H1 (cell line): ENCODE measurements around the gene TNNI2. TPM values are rescaled to one million over a fixed set of nuclear protein-coding genes. Genes with fewer than 3 reads are reported as not detected.

Experiments
- CTCF ChIA-PET: fragments of 300-600 bp; sonication (Branson Sonifier 250); formaldehyde crosslinking; loops from one replicate; lab custom pipeline; 2021; ENCODE audit not compliant: partially characterized antibody; lab: Charles Lee
- POLR2A ChIA-PET: fragments of 300-600 bp; sonication (Branson Sonifier 250); formaldehyde crosslinking; loops from one replicate; lab custom pipeline; 2021; ENCODE audit warnings: inconsistent platforms; ENCODE audit not compliant: partially characterized antibody; lab: Charles Lee
- DNase-seq, 2 experiments: peaks; one replicate each; pipeline versions ENCODE4 v3.0.0 to v3.0.0-alpha.2; 2010 to 2022; ENCODE audit warnings: low spot score in 2 of 2, low read depth in 1 of 2, mixed read lengths in 1 of 2
- FAIRE-seq: peaks from 2 replicates; lab custom pipeline; 2011; peaks lifted over from hg19 to GRCh38; lab: Jason Lieb, UNC
- H2AFZ ChIP-seq: 2 replicates; pipeline ENCODE4 v1.8.1; 2012; ENCODE audit warnings: low read length, inconsistent platforms
- H2AK5ac ChIP-seq: 2 replicates; pipeline ENCODE4 v1.6.1; 2013; ENCODE audit warnings: low read depth, low read length
- H2BK120ac ChIP-seq: replicated peaks from 2 replicates; pipeline ENCODE3; 2013; ENCODE audit warnings: low read depth, low read length, inconsistent platforms
- H2BK12ac ChIP-seq: 2 replicates; pipeline ENCODE4 v1.6.1; 2013; ENCODE audit warnings: low read depth, low read length
- H2BK15ac ChIP-seq: 2 replicates; pipeline ENCODE4 v1.6.1; 2013; ENCODE audit warnings: low read length
- H2BK20ac ChIP-seq: 2 replicates; pipeline ENCODE4 v1.6.1; 2013; ENCODE audit warnings: low read length
- H2BK5ac ChIP-seq: 2 replicates; pipeline ENCODE4 v1.6.1; 2013; ENCODE audit warnings: low read depth, low read length
- H3K14ac ChIP-seq: 2 replicates; pipeline ENCODE4 v1.6.1; 2013; ENCODE audit warnings: inconsistent platforms; ENCODE audit not compliant: insufficient read length
- H3K18ac ChIP-seq: 2 replicates; pipeline ENCODE4 v1.6.1; 2013; ENCODE audit warnings: low read length; ENCODE audit errors: extremely low read depth
- H3K23ac ChIP-seq: 2 replicates; pipeline ENCODE4 v1.6.1; 2013; ENCODE audit warnings: inconsistent platforms; ENCODE audit not compliant: insufficient read length
- H3K23me2 ChIP-seq: 2 replicates; pipeline ENCODE4 v1.6.1; 2013; ENCODE audit warnings: low read depth, low read length
- H3K27ac ChIP-seq: 2 replicates; pipeline ENCODE4 v1.6.1; 2011; ENCODE audit warnings: low read depth, low read length, inconsistent platforms
- H3K27me3 ChIP-seq, 4 experiments: replicated peaks in 1 of 4; 1 replicate in 1 of 4; 2 replicates in 3 of 4; pipeline versions ENCODE4 v1.6.1 to v1.8.1; 2011 to 2013; ENCODE audit warnings: low read length in 3 of 4, mild to moderate bottlenecking in 3 of 4, inconsistent platforms in 2 of 4, mixed read lengths in 2 of 4, moderate library complexity in 1 of 4; ENCODE audit not compliant: control insufficient read depth in 3 of 4, insufficient read depth in 3 of 4; ENCODE audit errors: extremely low read depth in 1 of 4
- H3K36me3 ChIP-seq, 4 experiments: 2 replicates each; pipeline versions ENCODE4 v1.6.1 to v1.8.1; 2011 to 2013; ENCODE audit warnings: mild to moderate bottlenecking in 4 of 4, low read length in 3 of 4, moderate library complexity in 2 of 4, control low read depth in 1 of 4, inconsistent platforms in 1 of 4; ENCODE audit not compliant: insufficient read depth in 4 of 4, control insufficient read depth in 2 of 4
- H3K4ac ChIP-seq: replicated peaks from 2 replicates; pipeline ENCODE3; 2013; ENCODE audit warnings: low read length, low read depth, mixed read lengths, inconsistent platforms; ENCODE audit not compliant: insufficient read length
- H3K4me1 ChIP-seq, 4 experiments: replicated peaks in 1 of 4; 1 replicate in 1 of 4; 2 replicates in 3 of 4; pipeline versions ENCODE4 v1.6.1 to v1.8.1; 2011 to 2013; ENCODE audit warnings: low read length in 3 of 4, inconsistent platforms in 2 of 4, mixed read lengths in 1 of 4; ENCODE audit not compliant: insufficient read depth in 4 of 4, control insufficient read depth in 3 of 4
- H3K4me2 ChIP-seq, 2 experiments: 2 replicates each; pipeline versions ENCODE4 v1.6.1 to v1.8.1; 2011 to 2013; ENCODE audit warnings: low read depth in 2 of 2, low read length in 2 of 2, control low read depth in 1 of 2, inconsistent platforms in 1 of 2, mild to moderate bottlenecking in 1 of 2; ENCODE audit not compliant: insufficient read depth in 1 of 2
- H3K4me3 ChIP-seq, 4 experiments: fragments of 200-600, 300-600 bp in 1 of 4; sonication (generic), shearing (Covaris generic), sonication (Bioruptor Twin) in 1 of 4; 2 replicates each; pipeline versions ENCODE4 v1.5.1 to v1.8.1; 2011 to 2016; ENCODE audit warnings: low read length in 4 of 4, low read depth in 3 of 4, control low read depth in 2 of 4, inconsistent platforms in 2 of 4, mild to moderate bottlenecking in 2 of 4, mixed read lengths in 1 of 4, moderate library complexity in 1 of 4; ENCODE audit not compliant: insufficient read depth in 2 of 4; ENCODE audit errors: extremely low read depth in 1 of 4
- H3K56ac ChIP-seq: replicated peaks from 2 replicates; pipeline ENCODE3; 2013; ENCODE audit warnings: low read depth, mild to moderate bottlenecking, mixed read lengths, low read length, inconsistent platforms; ENCODE audit not compliant: insufficient read length
- H3K79me1 ChIP-seq: 2 replicates; pipeline ENCODE4 v1.6.1; 2013; ENCODE audit warnings: low read depth, low read length, control low read depth
- H3K79me2 ChIP-seq, 2 experiments: 2 replicates each; pipeline versions ENCODE4 v1.6.1 to v1.8.1; 2012 to 2013; ENCODE audit warnings: low read length in 2 of 2, mild to moderate bottlenecking in 2 of 2, inconsistent platforms in 1 of 2; ENCODE audit not compliant: insufficient read depth in 2 of 2, control insufficient read depth in 1 of 2
- H3K9ac ChIP-seq, 4 experiments: replicated peaks in 1 of 4; 1 replicate in 1 of 4; 2 replicates in 3 of 4; pipeline versions ENCODE4 v1.6.1 to v1.8.1; 2011 to 2013; ENCODE audit warnings: low read depth in 3 of 4, low read length in 3 of 4, control low read depth in 2 of 4, mild to moderate bottlenecking in 2 of 4, moderate library complexity in 2 of 4, inconsistent platforms in 1 of 4; ENCODE audit errors: extremely low read depth in 1 of 4
- H3K9me3 ChIP-seq, 2 experiments: 2 replicates each; pipeline versions ENCODE4 v1.6.1 to v1.8.1; 2012 to 2013; ENCODE audit warnings: mild to moderate bottlenecking in 2 of 2, moderate library complexity in 2 of 2, control low read depth in 1 of 2, inconsistent platforms in 1 of 2, low read depth in 1 of 2, low read length in 1 of 2, mixed read lengths in 1 of 2; ENCODE audit not compliant: insufficient read depth in 2 of 2
- H4K20me1 ChIP-seq, 2 experiments: replicated peaks in 1 of 2; 2 replicates each; pipeline versions ENCODE3 to v1.8.1; 2011 to 2013; ENCODE audit warnings: inconsistent platforms in 2 of 2, low read length in 2 of 2, mild to moderate bottlenecking in 1 of 2; ENCODE audit not compliant: insufficient read depth in 2 of 2, control insufficient read depth in 1 of 2
- H4K5ac ChIP-seq: 2 replicates; pipeline ENCODE4 v1.6.1; 2013; ENCODE audit warnings: low read length, low read depth, mixed read lengths, inconsistent platforms; ENCODE audit not compliant: insufficient read length
- H4K8ac ChIP-seq: 2 replicates; pipeline ENCODE4 v1.8.0; 2013; ENCODE audit warnings: mild to moderate bottlenecking, moderate library complexity, low read length, inconsistent platforms; ENCODE audit not compliant: insufficient read depth; ENCODE audit errors: extremely low read depth
- H4K91ac ChIP-seq: replicated peaks from 2 replicates; pipeline ENCODE3; 2013; ENCODE audit warnings: low read length, mixed read lengths, inconsistent platforms; ENCODE audit not compliant: insufficient read length
- FOSL1 ChIP-seq: IDR thresholded peaks from 2 replicates; pipeline ENCODE4 v1.6.1; 2011; ENCODE audit warnings: mild to moderate bottlenecking, low read depth, low read length, moderate library complexity; ENCODE audit not compliant: insufficient read depth
- GTF2F1 ChIP-seq: IDR thresholded peaks from 2 replicates; pipeline ENCODE4 v1.6.1; 2012; ENCODE audit warnings: low read depth, low read length, improper control_type of control experiment, borderline replicate concordance
- NANOG ChIP-seq: IDR thresholded peaks from 2 replicates; pipeline ENCODE4 v1.6.1; 2011; ENCODE audit warnings: low read length, low read depth, mild to moderate bottlenecking, inconsistent platforms; ENCODE audit not compliant: insufficient read depth, poor library complexity, severe bottlenecking
- RAD21 ChIP-seq, 2 experiments: IDR thresholded peaks in 1 of 2; conservative IDR thresholded peaks in 1 of 2; 2 replicates each; pipeline ENCODE4 v1.6.1; 2011; ENCODE audit warnings: low read depth in 2 of 2, low read length in 2 of 2, improper control_type of control experiment in 1 of 2, inconsistent platforms in 1 of 2, mild to moderate bottlenecking in 1 of 2, moderate library complexity in 1 of 2
- RFX5 ChIP-seq: IDR thresholded peaks from 2 replicates; pipeline ENCODE4 v1.6.1; 2011; ENCODE audit warnings: low read depth, low read length, improper control_type of control experiment, borderline replicate concordance
- SIX5 ChIP-seq: IDR thresholded peaks from 2 replicates; pipeline ENCODE4 v1.6.1; 2011; ENCODE audit warnings: mild to moderate bottlenecking, low read depth, low read length
- WGBS, 2 experiments: shearing (Covaris generic) in 1 of 2; methylation state at CpG; one replicate each; pipeline versions ENCODE4 v1.1.6 to v1.1.7; 2013 to 2015; ENCODE audit warnings: low lambda C conversion rate in 2 of 2, mixed read lengths in 2 of 2, inconsistent platforms in 1 of 2, low coverage in 1 of 2, missing lambda C conversion rate in 1 of 2; ENCODE audit not compliant: insufficient replicate concordance in 2 of 2, insufficient coverage in 1 of 2, insufficient read length in 1 of 2; ENCODE audit errors: extremely low coverage in 1 of 2, missing lambda C conversion rate in 1 of 2; 5-methylcytosine and 5-hydroxymethylcytosine counted together
- polyA plus RNA-seq, 7 experiments: library from polyadenylated mRNA; depleted of rRNA in 3 of 7; stranded (reverse) in 5 of 7; unstranded in 2 of 7; fragments of >200 nt in 5 of 7; fragments of 200-250 nt in 2 of 7; gene quantifications; 1 replicate in 5 of 7; 2 replicates in 1 of 7; 4 replicates in 1 of 7; pipeline versions ENCODE4 v1.2.1 to v1.2.3, GENCODE V29; 2011 to 2013; ENCODE audit warnings: missing spikeins in 2 of 7, mixed read lengths in 2 of 7
- total RNA-seq: library from RNA; stranded (reverse); fragmentation: NEBNext Ultra II Directional; extraction: Animal tissue kit (Norgen Biotek cat#: 25700); gene quantifications from 2 replicates; pipeline ENCODE4 v1.2.1, GENCODE V29; 2021

Gene TNNI2
- total and polyA plus RNA-seq, 2 of the 8 experiments (the other 6 are each of a cell fraction or from before 2014, with no cell fraction given): not detected

GRCh38 chr11:1878137-1879031 is 39.6 kb downstream of the TNNI2 start:
- Histone ChIP-seq H2BK15ac (no peak overlapping the region), H3K79me1 (no peaks in the 10 kb centered on the region), H2AFZ (no peak overlapping the region), H3K79me2 (no peaks in the 10 kb centered on the region), H3K23ac (no peak overlapping the region), H2BK12ac (no peak overlapping the region), H3K9me3 (no peaks in the 10 kb centered on the region), H3K23me2 (no peaks in the 10 kb centered on the region), H2BK20ac (no peak overlapping the region), H3K56ac (no peak overlapping the region), H2BK5ac (no peak overlapping the region), H3K36me3 (no peaks in the 10 kb centered on the region), H3K14ac (no peak overlapping the region), H4K91ac (no peak overlapping the region), H4K20me1 (no peaks in the 10 kb centered on the region), H2BK120ac (no peak overlapping the region), H3K4me2 (no peak overlapping the region), H3K4me3 (no peak overlapping the region), H3K4ac (no peak overlapping the region), H3K9ac (no peak overlapping the region), H3K27me3 (no peaks in the 10 kb centered on the region), H3K4me1 (peaks cover 0 to 5% (median 2%) of the 10 kb centered on the region in 4 experiments; a peak in 3 of 7 replicates), H3K27ac (no peak overlapping the region), H3K18ac (no peak overlapping the region), H4K5ac (no peak overlapping the region), H4K8ac (no peak overlapping the region), H2AK5ac (no peak overlapping the region)
- TF ChIP-seq FOSL1: no peak
- no peak for TF ChIP-seq NANOG
- TF ChIP-seq RFX5: no peak
- no peak for TF ChIP-seq SIX5
- no peak for TF ChIP-seq RAD21 (IDR thresholded peaks at IDR 0.05 in 1 of 2, conservative IDR thresholded peaks at IDR 0.05 in 1 of 2; ENCODE audit: low read depth in 2 of 2, low read length in 2 of 2)
- TF ChIP-seq GTF2F1: no peak
- ChIA-PET CTCF (interaction anchor here (0.6 to 5.5 kb wide), 20 partner anchors 9 to 286 kb away, joined by 3 to 156 read pairs (median 7); partner anchors contain the start of genes PRR33, SYT8 and TNNT3), POLR2A (interaction anchor here (1.4 kb wide), 1 partner anchor 22 kb away, joined by 4 read pairs; no protein-coding TSS in a partner anchor)
- FAIRE-seq (no peak), DNase-seq (no peak)
- WGBS, 2 experiments: 94% methylated on average over 12 of the region's 30 CpGs; no CpG with 5 or more reads in 1 of the 2 experiments
